GM20431 (cell line): Measurements from ENCODE around the gene FGGY.

Experiments used
- in situ Hi-C: fragments of 300-500 bp; cut with MseI, MboI; formaldehyde crosslinking; loops from one replicate; pipeline ENCODE4 v1.15.0; 2020; ENCODE audit warnings: low sequenced_read_pairs; ENCODE audit not compliant: unreplicated experiment

The FGGY gene

GRCh38 chr1:59367301-59368007 lies 70.6 kb downstream of the FGGY start:
- in situ Hi-C loops, result no loop called here

- in situ Hi-C loops, result no loop called here
Measured at GRCh38 chr1:59368008-59368670, 71.2 kb downstream of the FGGY start.

GRCh38 chr1:59375321-59376220 lies 78.7 kb downstream of the FGGY start:
- in situ Hi-C loops, result no loop called here

GRCh38 chr1:59377350-59377904 lies 80.5 kb downstream of the FGGY start:
- in situ Hi-C loops, result no loop called here

GRCh38 chr1:59378621-59379370 lies 81.9 kb downstream of the FGGY start:
- in situ Hi-C loops, result no loop called here

GRCh38 chr1:59379371-59379728 lies 82.5 kb downstream of the FGGY start:
- in situ Hi-C loops, result no loop called here

- in situ Hi-C loops, result no loop called here
Measured at GRCh38 chr1:59383963-59384362, 87.1 kb downstream of the FGGY start.

GRCh38 chr1:59384443-59384842 lies 87.5 kb downstream of the FGGY start:
- in situ Hi-C loops, result no loop called here

- in situ Hi-C loops, result no loop called here
Measured at GRCh38 chr1:59388191-59388590, 91.3 kb downstream of the FGGY start.

- in situ Hi-C loops, result no loop called here
Measured at GRCh38 chr1:59389847-59390246, 93.0 kb downstream of the FGGY start.

GRCh38 chr1:59390307-59390706 lies 93.4 kb downstream of the FGGY start:
- in situ Hi-C loops, result no loop called here

GRCh38 chr1:59391212-59392179 lies 94.6 kb downstream of the FGGY start:
- in situ Hi-C loops, result no loop called here

- in situ Hi-C loops, result no loop called here
Measured at GRCh38 chr1:59393211-59394180, 96.6 kb downstream of the FGGY start.

- in situ Hi-C loops, result no loop called here
Measured at GRCh38 chr1:59394706-59395425, 98.0 kb downstream of the FGGY start.

GRCh38 chr1:59396387-59396786 lies 99.5 kb downstream of the FGGY start:
- in situ Hi-C loops, result no loop called here

- in situ Hi-C loops, result no loop called here
Measured at GRCh38 chr1:59397139-59397858, 100.4 kb downstream of the FGGY start.
